ENCODE measurements around the gene EGLN1. TPM values are rescaled to one million over a fixed set of nuclear protein-coding genes. Genes with fewer than 3 reads are reported as not detected.
A peak's percentile ranks its signal among the peaks of the same experiment; 100 is the strongest.
"Not testable (repeated sequence)": the region's sequence is repeated elsewhere in the genome, so short reads cannot be mapped to it uniquely, and the experiment has no call there.

EGLN1 gene
- total RNA-seq: 10 to 100 TPM; 19.3 to 45.1 TPM
- 10 to 100 TPM in 1 of 2 donors, 1 to 10 TPM in 1; 4.5 to 13.4 TPM for polyA plus RNA-seq
- long read RNA-seq, donor 1, full-length matches to known transcripts: 12 of 12 reads
- long read RNA-seq, donor 1, partial matches to known transcripts: 0 of 12 reads
- long read RNA-seq, donor 1, other reads (novel, unspliced or antisense): 0 of 12 reads
- long read RNA-seq, donor 2, full-length matches to known transcripts: 8 of 8 reads
- long read RNA-seq, donor 2, partial matches to known transcripts: 0 of 8 reads
- long read RNA-seq, donor 2, other reads (novel, unspliced or antisense): 0 of 8 reads
- long read RNA-seq, donor 3, full-length matches to known transcripts: 6 of 6 reads
- long read RNA-seq, donor 3, partial matches to known transcripts: 0 of 6 reads
- long read RNA-seq, donor 3, other reads (novel, unspliced or antisense): 0 of 6 reads
- long read RNA-seq, donor 4, full-length matches to known transcripts: 4 of 4 reads
- long read RNA-seq, donor 4, partial matches to known transcripts: 0 of 4 reads
- long read RNA-seq, donor 4, other reads (novel, unspliced or antisense): 0 of 4 reads
- long read RNA-seq, donor 5, full-length matches to known transcripts: 12 of 17 reads
- long read RNA-seq, donor 5, partial matches to known transcripts: 0 of 17 reads
- long read RNA-seq, donor 5, other reads (novel, unspliced or antisense): 5 of 17 reads

DNA sequence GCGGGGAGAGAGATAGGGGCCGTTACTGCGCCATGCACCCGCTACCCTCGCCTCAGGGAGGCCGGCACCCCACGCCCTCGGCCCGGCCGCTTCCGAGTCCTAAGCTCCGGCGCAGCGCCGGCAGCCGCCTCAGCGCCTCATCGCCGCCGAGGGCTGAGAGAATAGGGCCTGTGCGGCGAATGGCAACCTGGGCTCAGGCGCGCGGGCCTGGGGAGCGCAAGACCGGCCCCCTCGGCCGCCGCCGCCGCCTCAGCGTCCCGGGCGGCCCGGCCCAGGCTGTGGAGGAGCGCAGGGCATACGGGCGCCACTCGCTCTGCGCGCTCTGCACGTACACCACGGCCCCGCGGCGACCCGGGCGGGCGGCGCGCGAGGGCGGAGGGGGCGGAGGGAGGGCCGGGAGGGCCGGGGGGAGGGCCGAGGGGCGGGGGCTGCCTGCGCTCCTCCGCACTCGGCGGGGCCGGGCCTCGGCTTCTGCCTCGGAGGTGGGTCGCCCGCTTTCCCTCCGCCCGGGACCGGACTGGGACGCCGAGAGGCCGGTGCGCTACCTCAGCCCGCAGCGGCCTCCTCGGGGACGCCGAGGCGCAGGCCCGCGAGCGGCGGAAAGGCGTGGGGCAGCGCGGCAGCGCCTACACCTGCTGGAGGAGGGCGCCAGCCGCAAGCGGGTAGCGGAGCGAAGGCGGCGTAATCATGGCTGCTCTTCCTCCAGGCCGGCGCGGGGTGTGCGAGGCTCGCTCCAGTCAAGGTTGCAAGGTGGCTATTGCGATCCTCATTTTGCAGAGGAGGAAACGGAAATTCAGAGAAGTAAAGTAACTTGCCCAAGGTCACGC is at the start of gene EGLN1:
Gene EGLN1, minus strand, starts transcription at position 317 of the 827 bp plus-strand sequence. CDS start 399 bp downstream, outside the sequence.
- Histone ChIP-seq H3K9me3 (ENCODE audit: control insufficient read depth in 4 of 4, insufficient read depth in 3 of 4, low read length in 3 of 4) (no peaks in the 10 kb centered on the region), H3K4me1 (ENCODE audit: control insufficient read depth in 5 of 5, insufficient read depth in 5 of 5, low read length in 5 of 5) (peaks cover 0 to 39% (median 16%) of the 10 kb centered on the region in 5 donors), H3K4me3 (peak within 1 kb of the TSS; percentile 76), H3K36me3 (ENCODE audit: control insufficient read depth in 4 of 4, insufficient read depth in 4 of 4, low read length in 4 of 4) (peaks cover 0 to 2% (median 0%) of the 10 kb centered on the region in 4 donors), H3K9ac (ENCODE audit: insufficient read depth in 1 of 2, low read length in 2 of 2) (peak within 1 kb of the TSS; percentile 76 to 94), H3K27me3 (ENCODE audit: control insufficient read depth in 3 of 3, insufficient read depth in 3 of 3, low read length in 2 of 3) (peaks cover 0 to 17% (median 9%) of the 10 kb centered on the region in 3 donors), H3K27ac (ENCODE audit: low read depth in 1 of 2, low read length in 1 of 2) (peak within 1 kb of the TSS; percentile 98 to 100)
- ATAC-seq (ENCODE audit: insufficient read depth, low FRiP score): peak; percentile 92
- peak; percentile 89 to 94 (median 92) for DNase-seq
- WGBS, 2 donors: 0% methylated on average over 58 to 104 of the region's 104 CpGs
- TF ChIP-seq, protein P1, sequence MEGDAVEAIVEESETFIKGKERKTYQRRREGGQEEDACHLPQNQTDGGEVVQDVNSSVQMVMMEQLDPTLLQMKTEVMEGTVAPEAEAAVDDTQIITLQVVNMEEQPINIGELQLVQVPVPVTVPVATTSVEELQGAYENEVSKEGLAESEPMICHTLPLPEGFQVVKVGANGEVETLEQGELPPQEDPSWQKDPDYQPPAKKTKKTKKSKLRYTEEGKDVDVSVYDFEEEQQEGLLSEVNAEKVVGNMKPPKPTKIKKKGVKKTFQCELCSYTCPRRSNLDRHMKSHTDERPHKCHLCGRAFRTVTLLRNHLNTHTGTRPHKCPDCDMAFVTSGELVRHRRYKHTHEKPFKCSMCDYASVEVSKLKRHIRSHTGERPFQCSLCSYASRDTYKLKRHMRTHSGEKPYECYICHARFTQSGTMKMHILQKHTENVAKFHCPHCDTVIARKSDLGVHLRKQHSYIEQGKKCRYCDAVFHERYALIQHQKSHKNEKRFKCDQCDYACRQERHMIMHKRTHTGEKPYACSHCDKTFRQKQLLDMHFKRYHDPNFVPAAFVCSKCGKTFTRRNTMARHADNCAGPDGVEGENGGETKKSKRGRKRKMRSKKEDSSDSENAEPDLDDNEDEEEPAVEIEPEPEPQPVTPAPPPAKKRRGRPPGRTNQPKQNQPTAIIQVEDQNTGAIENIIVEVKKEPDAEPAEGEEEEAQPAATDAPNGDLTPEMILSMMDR (IDR thresholded peaks at IDR 0.05; ENCODE audit: control extremely low read depth, extremely low read depth): peak; percentile 9

DNA sequence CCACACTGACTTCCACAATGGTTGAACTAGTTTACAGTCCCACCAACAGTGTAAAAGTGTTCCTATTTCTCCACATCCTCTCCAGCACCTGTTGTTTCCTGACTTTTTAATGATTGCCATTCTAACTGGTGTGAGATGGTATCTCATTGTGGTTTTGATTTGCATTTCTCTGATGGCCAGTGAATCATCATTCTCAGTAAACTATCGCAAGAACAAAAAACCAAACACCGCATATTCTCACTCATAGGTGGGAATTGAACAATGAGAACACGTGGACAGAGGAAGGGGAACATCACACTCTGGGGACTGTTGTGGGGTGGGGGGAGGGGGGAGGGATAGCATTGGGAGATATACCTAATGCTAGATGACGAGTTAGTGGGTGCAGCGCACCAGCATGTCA is 49.4 kb upstream of the EGLN1 start:
- not testable (repeated sequence) for ATAC-seq (ENCODE audit: insufficient read depth, low FRiP score); H3K36me3 ChIP-seq (ENCODE audit: control insufficient read depth in 4 of 4, insufficient read depth in 4 of 4, low read length in 4 of 4); H3K9ac ChIP-seq (ENCODE audit: insufficient read depth in 1 of 2, low read length in 2 of 2); DNase-seq; H3K9me3 ChIP-seq (ENCODE audit: control insufficient read depth in 4 of 4, insufficient read depth in 3 of 4, low read length in 3 of 4); H3K27me3 ChIP-seq (ENCODE audit: control insufficient read depth in 3 of 3, insufficient read depth in 3 of 3, low read length in 2 of 3); H3K4me1 ChIP-seq (ENCODE audit: control insufficient read depth in 5 of 5, insufficient read depth in 5 of 5, low read length in 5 of 5); H3K4me3 ChIP-seq; H3K27ac ChIP-seq (ENCODE audit: low read depth in 1 of 2, low read length in 1 of 2)
- 60 to 75% methylated on average over 3 of the region's 5 CpGs for WGBS, 2 donors

DNA sequence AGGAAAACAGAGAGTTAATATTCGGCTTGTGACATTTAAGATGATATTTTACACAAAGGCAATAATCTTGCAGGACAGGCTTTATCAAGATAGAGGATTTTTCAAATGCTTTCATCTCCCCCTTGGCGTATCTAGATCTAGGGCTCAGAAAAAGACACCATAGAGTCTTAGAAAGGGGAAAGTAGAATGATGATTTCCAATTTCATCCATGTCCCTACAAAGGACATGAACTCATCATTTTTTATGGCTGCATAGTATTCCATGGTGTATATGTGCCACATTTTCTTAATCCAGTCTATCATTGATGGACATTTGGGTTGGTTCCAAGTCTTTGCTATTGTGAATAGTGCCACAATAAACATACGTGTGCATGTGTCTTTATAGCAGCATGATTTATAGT is 48.9 kb upstream of the EGLN1 start:
- not testable (repeated sequence) for DNase-seq; ATAC-seq (ENCODE audit: insufficient read depth, low FRiP score); H3K9me3 ChIP-seq (ENCODE audit: control insufficient read depth in 4 of 4, insufficient read depth in 3 of 4, low read length in 3 of 4); H3K9ac ChIP-seq (ENCODE audit: insufficient read depth in 1 of 2, low read length in 2 of 2); H3K4me1 ChIP-seq (ENCODE audit: control insufficient read depth in 5 of 5, insufficient read depth in 5 of 5, low read length in 5 of 5); H3K36me3 ChIP-seq (ENCODE audit: control insufficient read depth in 4 of 4, insufficient read depth in 4 of 4, low read length in 4 of 4); H3K4me3 ChIP-seq; H3K27ac ChIP-seq (ENCODE audit: low read depth in 1 of 2, low read length in 1 of 2); H3K27me3 ChIP-seq (ENCODE audit: control insufficient read depth in 3 of 3, insufficient read depth in 3 of 3, low read length in 2 of 3)
- WGBS, 2 donors: 97 to 98% methylated on average over 2 of the region's 3 CpGs

DNA sequence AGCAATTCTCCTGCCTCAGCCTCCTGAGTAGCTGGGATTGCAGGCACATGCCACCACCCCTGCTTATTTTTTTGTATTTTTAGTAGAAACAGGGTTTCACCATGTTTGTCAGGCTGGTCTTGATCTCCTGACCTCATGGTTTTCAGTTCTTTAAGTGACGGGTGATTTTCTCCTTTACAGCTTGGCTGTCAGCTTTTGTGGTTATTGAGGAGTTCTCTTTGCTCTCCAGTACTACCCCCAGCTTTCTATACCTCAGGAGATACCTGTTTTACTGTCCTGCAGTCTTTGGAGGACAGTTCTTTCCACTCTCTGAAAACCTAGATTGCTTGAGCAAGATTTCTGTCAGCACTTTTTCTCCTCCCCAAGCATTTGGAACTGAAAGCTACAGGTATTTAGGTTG is 45.9 kb upstream of the EGLN1 start:
- Histone ChIP-seq H3K4me1 (ENCODE audit: control insufficient read depth in 5 of 5, insufficient read depth in 5 of 5, low read length in 5 of 5) (no peaks in the 10 kb centered on the region), H3K36me3 (ENCODE audit: control insufficient read depth in 4 of 4, insufficient read depth in 4 of 4, low read length in 4 of 4) (no peaks in the 10 kb centered on the region), H3K27me3 (ENCODE audit: control insufficient read depth in 3 of 3, insufficient read depth in 3 of 3, low read length in 2 of 3) (no peaks in the 10 kb centered on the region), H3K4me3 (no peak overlapping the region), H3K9me3 (ENCODE audit: control insufficient read depth in 4 of 4, insufficient read depth in 3 of 4, low read length in 3 of 4) (no peaks in the 10 kb centered on the region), H3K27ac (ENCODE audit: low read depth in 1 of 2, low read length in 1 of 2) (no peak overlapping the region), H3K9ac (ENCODE audit: insufficient read depth in 1 of 2, low read length in 2 of 2) (no peak overlapping the region)
- TF ChIP-seq, protein P1 (IDR thresholded peaks at IDR 0.05; ENCODE audit: control extremely low read depth, extremely low read depth): no peak
- no peak for DNase-seq
- no peak for ATAC-seq (ENCODE audit: insufficient read depth, low FRiP score)
- WGBS, 2 donors: 61 to 81% methylated on average over 1 of the region's 1 CpG

Data from lung (tissue), 16 donors.